ENCODE measurements around the gene SPEG.

- TF ChIP-seq POLR2AphosphoS5 (IDR thresholded peaks at IDR 0.05) (peak in 2 of 4 donors; percentile 8 to 17), EP300 (IDR thresholded peaks at IDR 0.05) (no peak), CTCF (IDR thresholded peaks at IDR 0.05) (no peak), POLR2A (IDR thresholded peaks at IDR 0.05) (no peak)
Observed at GRCh38 chr2:219466816-219467735, 32.4 kb downstream of the SPEG start.

Measured in sigmoid colon (tissue), 4 donors.